Coronary artery (tissue), 2 donors: Measurements from ENCODE around the gene CDH4.
"Not testable (repeated sequence)": the region's sequence is repeated elsewhere in the genome, so short reads cannot be mapped to it uniquely, and the experiment has no call there.

Source experiments
- DNase-seq: peaks from one replicate; pipeline ENCODE4 v3.0.0-alpha.2; 2017; ENCODE audit warnings: low spot score
- H3K27ac ChIP-seq, 2 donors: fragments of 200-600 bp; sonication (generic); one replicate each; pipeline ENCODE4 v1.5.1; 2016 to 2019
- H3K4me3 ChIP-seq: fragments of 200-600 bp; sonication (generic); 2 replicates; pipeline ENCODE4 v1.5.1; 2016; ENCODE audit warnings: mild to moderate bottlenecking, moderate library complexity
- CTCF ChIP-seq: fragments of 200-600 bp; sonication (generic); IDR thresholded peaks from one replicate; pipeline ENCODE4 v1.5.1; 2019; ENCODE audit warnings: antibody characterized with exemption

CDH4 gene

GRCh38 chr20:61271312-61272231 is 19.5 kb downstream of the CDH4 start:
- Histone ChIP-seq H3K4me3 (no peak overlapping the region), H3K27ac (no peak overlapping the region)
- no peak for TF ChIP-seq CTCF
- no peak for DNase-seq

GRCh38 chr20:61273024-61273423 is 21.0 kb downstream of the CDH4 start:
- not testable (repeated sequence) for H3K4me3 ChIP-seq, H3K27ac ChIP-seq, DNase-seq

DNA sequence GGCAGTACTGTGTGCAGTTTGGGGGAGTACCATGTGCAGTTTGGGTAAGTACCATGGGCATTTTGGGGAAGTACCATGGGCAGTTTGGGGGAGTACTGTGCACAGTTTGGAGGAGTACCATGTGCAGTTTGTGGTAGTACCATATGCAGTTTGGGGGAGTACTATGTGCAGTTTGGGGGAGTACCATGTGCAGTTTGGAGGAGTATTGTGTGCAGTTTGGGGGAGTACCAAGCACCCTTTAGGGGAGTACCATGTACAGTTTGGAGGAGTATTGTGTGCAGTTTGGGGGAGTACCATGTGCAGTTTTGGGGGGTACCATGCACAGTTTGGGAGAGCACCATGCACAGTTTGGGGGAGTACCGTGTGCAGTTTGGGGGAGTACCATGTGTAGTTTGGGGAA is 21.6 kb downstream of the CDH4 start:
- H3K27ac ChIP-seq, H3K4me3 ChIP-seq, DNase-seq: not testable (repeated sequence)

DNA sequence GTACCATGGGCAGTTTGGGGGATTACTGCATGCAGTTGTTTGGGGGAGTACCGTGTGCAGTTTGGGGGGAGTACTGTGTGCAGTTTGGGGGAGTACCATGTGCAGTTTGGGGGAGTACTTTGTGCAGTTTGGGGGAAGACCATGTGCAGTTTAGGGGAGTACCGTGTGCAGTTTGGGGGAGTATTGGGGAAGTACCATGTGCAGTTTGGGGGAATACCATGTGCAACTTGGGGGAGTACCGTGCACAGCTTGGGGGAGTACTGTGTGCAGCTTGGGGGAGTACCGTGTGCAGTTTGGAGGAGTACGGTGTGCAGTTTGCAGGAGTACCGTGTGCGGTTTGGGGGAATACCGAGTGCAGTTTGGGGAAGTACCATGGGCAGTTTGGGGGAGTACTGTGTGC is 22.3 kb downstream of the CDH4 start:
- no peak overlapping the region for H3K27ac ChIP-seq
- DNase-seq: no peak
- H3K4me3 ChIP-seq: no peak overlapping the region
- TF ChIP-seq CTCF: no peak

- H3K27ac ChIP-seq: no peak overlapping the region
- no peak overlapping the region for H3K4me3 ChIP-seq
- TF ChIP-seq CTCF: no peak
- no peak for DNase-seq
Observed at GRCh38 chr20:61278296-61278695, 26.2 kb downstream of the CDH4 start.

- no peak for TF ChIP-seq CTCF
- DNase-seq: no peak
- H3K27ac ChIP-seq: no peak overlapping the region
- H3K4me3 ChIP-seq: no peak overlapping the region
Observed at GRCh38 chr20:61279621-61280150, 27.6 kb downstream of the CDH4 start.

GRCh38 chr20:61280217-61280980 is 28.3 kb downstream of the CDH4 start:
- Histone ChIP-seq H3K27ac (no peak overlapping the region), H3K4me3 (no peak overlapping the region)
- no peak for TF ChIP-seq CTCF
- no peak for DNase-seq
